Stimulated activated CD8-positive, alpha-beta memory T cell treated with anti-CD3 and anti-CD28 coated beads, Interleukin-12 subunit alpha, Interleukin-12 subunit beta, amount 100 ng/mL, for 1 hour (primary cell): ENCODE results near the gene ATP5PB.

Experiments used
- DNase-seq: peaks from one replicate; pipeline ENCODE4 v3.0.0-alpha.2; 2020; ENCODE audit warnings: low read depth

Gene ATP5PB

DNA sequence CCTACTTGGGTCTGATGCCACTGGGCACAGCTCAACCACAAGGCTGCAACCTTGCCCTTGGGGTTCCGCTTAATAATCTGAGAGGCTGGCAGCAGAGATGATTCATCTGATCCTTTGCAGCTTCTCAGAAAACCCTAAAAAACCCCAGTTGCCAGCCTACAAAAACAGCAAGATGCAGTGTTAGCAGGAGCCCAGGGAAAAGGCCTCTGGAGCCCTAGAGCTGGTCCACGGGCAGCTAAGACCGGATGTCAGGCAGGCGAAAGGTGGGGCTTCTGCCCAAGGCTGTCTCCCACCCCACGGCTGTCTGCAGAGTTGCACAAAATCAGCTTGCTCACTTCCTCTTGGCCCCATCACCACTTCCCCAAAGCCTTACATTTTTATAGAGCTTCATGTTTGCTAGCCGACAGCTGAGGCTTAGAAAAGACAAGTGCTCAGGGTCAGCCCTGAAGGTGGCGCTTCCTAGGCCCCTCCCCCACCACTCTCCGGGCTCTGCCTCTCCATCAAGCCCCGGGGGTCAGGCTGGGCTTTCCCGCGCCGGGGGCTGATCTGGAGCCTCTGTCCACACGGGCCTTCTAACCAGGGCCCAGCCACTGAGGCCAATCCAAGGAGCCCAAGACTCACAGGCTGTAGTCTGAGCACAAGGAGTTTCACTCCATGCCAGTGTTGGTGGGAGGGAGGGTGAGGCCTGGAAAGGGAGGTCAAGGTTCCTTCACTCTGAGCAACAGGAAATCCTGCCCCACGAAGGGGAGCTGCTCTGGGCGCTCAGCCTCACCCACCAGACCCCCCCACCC, 58.3 kb downstream of the ATP5PB start:
- peak; percentile 32 for DNase-seq

DNA sequence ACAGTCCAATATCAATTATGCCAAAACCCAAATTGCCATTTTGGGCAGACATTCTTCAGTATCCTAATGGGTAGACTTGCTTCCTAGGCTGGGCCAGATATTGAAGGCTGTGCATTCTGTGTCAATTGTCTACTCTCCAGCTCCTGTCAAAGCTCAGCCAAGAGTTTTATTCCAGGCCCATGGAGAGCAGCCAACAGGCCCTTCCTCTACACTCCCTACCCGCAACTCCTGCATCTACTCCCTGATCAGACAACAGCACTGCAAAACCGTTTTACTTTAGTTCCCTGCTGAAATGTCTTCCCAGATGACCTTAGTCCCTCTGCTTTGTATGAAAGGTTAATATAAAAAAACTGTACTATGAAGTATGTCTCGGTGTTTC, 60.7 kb downstream of the ATP5PB start:
- DNase-seq = no peak

DNA sequence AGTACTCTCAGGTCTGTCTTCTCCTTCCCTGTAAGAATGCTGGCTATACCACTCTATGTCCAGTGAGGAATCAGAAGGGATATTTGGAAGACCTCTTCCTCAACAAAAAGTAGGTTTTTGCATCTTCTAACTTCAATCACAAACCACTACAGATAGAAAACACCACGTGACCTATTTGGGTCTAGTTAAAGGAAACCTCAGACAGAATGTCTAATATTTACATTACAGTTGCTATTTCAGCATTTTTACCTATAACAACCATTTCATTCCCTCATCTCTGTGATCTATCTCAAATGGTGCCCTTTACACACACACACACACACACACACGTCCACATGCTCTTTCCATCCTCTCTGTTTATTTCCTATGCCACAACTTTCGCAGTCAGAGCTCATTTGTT, 62.1 kb downstream of the ATP5PB start:
- DNase-seq = no peak
